ENCODE results near the gene COA6.

DNA sequence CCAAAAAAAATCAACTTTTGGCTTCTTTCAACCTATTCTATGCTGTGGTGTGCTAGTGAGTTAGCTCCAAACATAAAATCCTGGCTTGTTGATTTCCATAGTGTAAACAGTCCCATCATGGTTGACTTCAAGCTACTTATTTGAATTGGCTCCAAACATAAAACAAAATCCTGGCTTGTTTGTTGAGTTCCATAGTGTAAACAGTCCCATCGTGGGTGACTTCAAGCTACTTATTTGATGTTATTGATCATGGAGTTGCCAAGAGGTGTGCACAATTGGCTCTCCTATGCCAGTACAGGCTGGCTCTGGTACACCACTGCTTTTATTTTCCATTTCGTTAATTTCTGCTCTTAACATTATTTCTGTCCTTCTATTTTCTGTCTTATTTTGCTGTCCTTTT is 1.8 kb upstream of the COA6 start:
- TF ChIP-seq EP300 (IDR thresholded peaks at IDR 0.05) = no peak
- TF ChIP-seq, protein P1, sequence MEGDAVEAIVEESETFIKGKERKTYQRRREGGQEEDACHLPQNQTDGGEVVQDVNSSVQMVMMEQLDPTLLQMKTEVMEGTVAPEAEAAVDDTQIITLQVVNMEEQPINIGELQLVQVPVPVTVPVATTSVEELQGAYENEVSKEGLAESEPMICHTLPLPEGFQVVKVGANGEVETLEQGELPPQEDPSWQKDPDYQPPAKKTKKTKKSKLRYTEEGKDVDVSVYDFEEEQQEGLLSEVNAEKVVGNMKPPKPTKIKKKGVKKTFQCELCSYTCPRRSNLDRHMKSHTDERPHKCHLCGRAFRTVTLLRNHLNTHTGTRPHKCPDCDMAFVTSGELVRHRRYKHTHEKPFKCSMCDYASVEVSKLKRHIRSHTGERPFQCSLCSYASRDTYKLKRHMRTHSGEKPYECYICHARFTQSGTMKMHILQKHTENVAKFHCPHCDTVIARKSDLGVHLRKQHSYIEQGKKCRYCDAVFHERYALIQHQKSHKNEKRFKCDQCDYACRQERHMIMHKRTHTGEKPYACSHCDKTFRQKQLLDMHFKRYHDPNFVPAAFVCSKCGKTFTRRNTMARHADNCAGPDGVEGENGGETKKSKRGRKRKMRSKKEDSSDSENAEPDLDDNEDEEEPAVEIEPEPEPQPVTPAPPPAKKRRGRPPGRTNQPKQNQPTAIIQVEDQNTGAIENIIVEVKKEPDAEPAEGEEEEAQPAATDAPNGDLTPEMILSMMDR (IDR thresholded peaks at IDR 0.05) = no peak

Measured in esophagus muscularis mucosa (tissue), 3 donors.